ENCODE data around the gene TSPAN5. TPM values are rescaled to one million over a fixed set of nuclear protein-coding genes. Genes with fewer than 3 reads are reported as not detected.

The TSPAN5 gene
- total and polyA plus RNA-seq, 9 of the 15 experiments (the other 6 are each of a cell fraction or from before 2014, with no cell fraction given), result 0.58 to 6.6 (median 0.73) TPM

DNA sequence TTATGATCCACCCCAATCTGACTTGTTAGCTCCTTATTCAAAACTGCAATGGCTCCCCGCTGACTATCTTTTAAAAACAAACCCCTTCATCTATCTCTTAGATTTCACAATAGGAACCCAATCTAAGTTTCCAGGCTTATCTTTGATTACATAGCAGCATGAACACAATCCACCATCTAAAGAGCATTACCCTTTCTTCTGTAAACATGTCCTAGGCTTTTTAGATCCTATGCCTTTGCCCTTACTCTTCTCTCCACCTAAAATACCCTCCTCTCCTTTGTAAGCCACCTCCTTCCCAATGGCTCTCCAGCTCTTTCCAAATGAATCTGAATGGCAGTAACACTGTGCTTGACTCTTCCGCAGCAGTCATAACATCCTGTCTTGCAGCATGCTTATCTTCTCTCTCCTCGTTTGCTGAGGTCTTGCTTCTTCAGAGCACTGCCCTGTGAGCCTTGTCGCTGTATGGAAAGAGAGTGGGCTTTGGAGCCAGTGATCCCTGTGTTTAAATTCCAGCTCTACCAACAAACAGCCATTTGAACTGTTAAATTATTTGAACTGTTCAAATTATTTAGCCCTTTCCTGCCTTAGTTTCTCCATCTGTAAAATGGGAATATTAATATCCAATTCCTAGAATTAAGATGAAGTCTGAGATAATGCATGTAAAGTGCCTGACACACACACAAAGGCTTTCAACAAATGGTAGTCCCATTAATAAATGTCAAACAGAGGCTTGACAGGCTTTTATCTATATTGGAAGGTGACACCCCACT is 16.2 kb upstream of the TSPAN5 start:
- ChIA-PET CTCF (ENCODE audit: low intra/inter-chr PET ratio) (no interaction called here), POLR2A (no interaction called here)
- no peak overlapping the region for H3K4me3 ChIP-seq
- no peak overlapping the region; the same call in 1 of the 2 replicates for H3K4me2 ChIP-seq (ENCODE audit: insufficient read depth, low read length)
- ATAC-seq (no peak), FAIRE-seq (peak; percentile 77), DNase-seq (ENCODE audit: extremely low read depth in 1 of 4, low spot score in 3 of 4) (no peak)
- no peaks in the 10 kb centered on the region for H3K9me3 ChIP-seq (replicated peaks; ENCODE audit: control insufficient read depth, insufficient read depth, low read depth, low read length)
- H2AFZ ChIP-seq (ENCODE audit: low read depth, low read length), result no peak overlapping the region; the same call in 1 of the 2 replicates
- 4% methylated on average over 4 of the region's 4 CpGs for WGBS (ENCODE audit: insufficient coverage, low coverage, missing lambda C conversion rate)
- no peaks in the 10 kb centered on the region for H3K27me3 ChIP-seq (ENCODE audit: control insufficient read depth in 2 of 2, insufficient read depth in 2 of 2, low read length in 2 of 2)
- no peak overlapping the region for H3K9ac ChIP-seq (ENCODE audit: insufficient read depth in 1 of 2, low read depth in 2 of 2, low read length in 2 of 2)
- peaks cover 0 to 3% of the 10 kb centered on the region in 2 experiments; a peak in 2 of 5 replicates for H3K4me1 ChIP-seq (replicated peaks in 1 of 2; ENCODE audit: control insufficient read depth in 2 of 2, insufficient read depth in 2 of 2, low read length in 2 of 2)
- H3K36me3 ChIP-seq (ENCODE audit: control insufficient read depth, insufficient read depth, low read length), result no peaks in the 10 kb centered on the region
- no peaks in the 10 kb centered on the region for H3K79me2 ChIP-seq (ENCODE audit: control insufficient read depth, insufficient read depth, low read length)
- intact Hi-C loops (cut with micrococcal nuclease), result no loop called here
- in situ Hi-C loops (cut with MboI), result no loop called here
- BruUV-seq (replicated peaks), result no TSS peak
- no peaks in the 10 kb centered on the region; the same call in 1 of the 2 replicates for H4K20me1 ChIP-seq (replicated peaks; ENCODE audit: control insufficient read depth, insufficient read depth, low read length)
- no peak overlapping the region for H3K27ac ChIP-seq (ENCODE audit: extremely low read depth, low read depth, low read length)
- no peaks in the 10 kb centered on the region for H3K9me1 ChIP-seq (ENCODE audit: control insufficient read depth, insufficient read depth, low read length)
- TF ChIP-seq, protein P1, sequence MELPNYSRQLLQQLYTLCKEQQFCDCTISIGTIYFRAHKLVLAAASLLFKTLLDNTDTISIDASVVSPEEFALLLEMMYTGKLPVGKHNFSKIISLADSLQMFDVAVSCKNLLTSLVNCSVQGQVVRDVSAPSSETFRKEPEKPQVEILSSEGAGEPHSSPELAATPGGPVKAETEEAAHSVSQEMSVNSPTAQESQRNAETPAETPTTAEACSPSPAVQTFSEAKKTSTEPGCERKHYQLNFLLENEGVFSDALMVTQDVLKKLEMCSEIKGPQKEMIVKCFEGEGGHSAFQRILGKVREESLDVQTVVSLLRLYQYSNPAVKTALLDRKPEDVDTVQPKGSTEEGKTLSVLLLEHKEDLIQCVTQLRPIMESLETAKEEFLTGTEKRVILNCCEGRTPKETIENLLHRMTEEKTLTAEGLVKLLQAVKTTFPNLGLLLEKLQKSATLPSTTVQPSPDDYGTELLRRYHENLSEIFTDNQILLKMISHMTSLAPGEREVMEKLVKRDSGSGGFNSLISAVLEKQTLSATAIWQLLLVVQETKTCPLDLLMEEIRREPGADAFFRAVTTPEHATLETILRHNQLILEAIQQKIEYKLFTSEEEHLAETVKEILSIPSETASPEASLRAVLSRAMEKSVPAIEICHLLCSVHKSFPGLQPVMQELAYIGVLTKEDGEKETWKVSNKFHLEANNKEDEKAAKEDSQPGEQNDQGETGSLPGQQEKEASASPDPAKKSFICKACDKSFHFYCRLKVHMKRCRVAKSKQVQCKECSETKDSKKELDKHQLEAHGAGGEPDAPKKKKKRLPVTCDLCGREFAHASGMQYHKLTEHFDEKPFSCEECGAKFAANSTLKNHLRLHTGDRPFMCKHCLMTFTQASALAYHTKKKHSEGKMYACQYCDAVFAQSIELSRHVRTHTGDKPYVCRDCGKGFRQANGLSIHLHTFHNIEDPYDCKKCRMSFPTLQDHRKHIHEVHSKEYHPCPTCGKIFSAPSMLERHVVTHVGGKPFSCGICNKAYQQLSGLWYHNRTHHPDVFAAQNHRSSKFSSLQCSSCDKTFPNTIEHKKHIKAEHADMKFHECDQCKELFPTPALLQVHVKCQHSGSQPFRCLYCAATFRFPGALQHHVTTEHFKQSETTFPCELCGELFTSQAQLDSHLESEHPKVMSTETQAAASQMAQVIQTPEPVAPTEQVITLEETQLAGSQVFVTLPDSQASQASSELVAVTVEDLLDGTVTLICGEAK (IDR thresholded peaks at IDR 0.05), result no peak
- TF ChIP-seq, protein P1 (CRISPR knock-in tag; IDR thresholded peaks at IDR 0.05), result no peak
- TF ChIP-seq, protein P2, sequence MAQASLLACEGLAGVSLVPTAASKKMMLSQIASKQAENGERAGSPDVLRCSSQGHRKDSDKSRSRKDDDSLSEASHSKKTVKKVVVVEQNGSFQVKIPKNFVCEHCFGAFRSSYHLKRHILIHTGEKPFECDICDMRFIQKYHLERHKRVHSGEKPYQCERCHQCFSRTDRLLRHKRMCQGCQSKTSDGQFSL (CRISPR knock-in tag; IDR thresholded peaks at IDR 0.05), result no peak
- TF ChIP-seq, protein P2 (tag; IDR thresholded peaks at IDR 0.05), result no peak
- TF ChIP-seq RBM25 (IDR thresholded peaks at IDR 0.05; ENCODE audit: low read depth, low read length, severe bottlenecking) (peak; percentile 64), CEBPB (tag; IDR thresholded peaks at IDR 0.05) (peak; percentile 61), ZBED1 (IDR thresholded peaks at IDR 0.05) (no peak), ARNT (IDR thresholded peaks at IDR 0.05) (no peak), HNRNPH1 (optimal IDR thresholded peaks at IDR 0.05; ENCODE audit: low read depth, low read length) (no peak)
- TF ChIP-seq, protein P3, sequence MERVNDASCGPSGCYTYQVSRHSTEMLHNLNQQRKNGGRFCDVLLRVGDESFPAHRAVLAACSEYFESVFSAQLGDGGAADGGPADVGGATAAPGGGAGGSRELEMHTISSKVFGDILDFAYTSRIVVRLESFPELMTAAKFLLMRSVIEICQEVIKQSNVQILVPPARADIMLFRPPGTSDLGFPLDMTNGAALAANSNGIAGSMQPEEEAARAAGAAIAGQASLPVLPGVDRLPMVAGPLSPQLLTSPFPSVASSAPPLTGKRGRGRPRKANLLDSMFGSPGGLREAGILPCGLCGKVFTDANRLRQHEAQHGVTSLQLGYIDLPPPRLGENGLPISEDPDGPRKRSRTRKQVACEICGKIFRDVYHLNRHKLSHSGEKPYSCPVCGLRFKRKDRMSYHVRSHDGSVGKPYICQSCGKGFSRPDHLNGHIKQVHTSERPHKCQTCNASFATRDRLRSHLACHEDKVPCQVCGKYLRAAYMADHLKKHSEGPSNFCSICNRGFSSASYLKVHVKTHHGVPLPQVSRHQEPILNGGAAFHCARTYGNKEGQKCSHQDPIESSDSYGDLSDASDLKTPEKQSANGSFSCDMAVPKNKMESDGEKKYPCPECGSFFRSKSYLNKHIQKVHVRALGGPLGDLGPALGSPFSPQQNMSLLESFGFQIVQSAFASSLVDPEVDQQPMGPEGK (CRISPR knock-in tag; IDR thresholded peaks at IDR 0.05; ENCODE audit: borderline replicate concordance), result no peak

Data from K562 (cell line).